ENCODE measurements around the gene MYBPC3. TPM values are rescaled to one million over a fixed set of nuclear protein-coding genes. Genes with fewer than 3 reads are reported as not detected.

The MYBPC3 gene
- polyA plus RNA-seq, 2 donors, result 0.04 to 0.08 TPM

- 74 to 83% methylated on average over 29 of the region's 29 CpGs for WGBS, 2 donors
- Histone ChIP-seq H3K4me1 (ENCODE audit: control insufficient read depth in 2 of 2, insufficient read depth in 2 of 2, low read length in 1 of 2) (peaks cover 0 to 5% of the 10 kb centered on the region in 2 donors), H3K27ac (ENCODE audit: low read depth in 2 of 2, low read length in 1 of 2) (no peak overlapping the region)
These were observed 1.1 kb downstream of the MYBPC3 start for GRCh38 chr11:47351156-47352126.

DNA sequence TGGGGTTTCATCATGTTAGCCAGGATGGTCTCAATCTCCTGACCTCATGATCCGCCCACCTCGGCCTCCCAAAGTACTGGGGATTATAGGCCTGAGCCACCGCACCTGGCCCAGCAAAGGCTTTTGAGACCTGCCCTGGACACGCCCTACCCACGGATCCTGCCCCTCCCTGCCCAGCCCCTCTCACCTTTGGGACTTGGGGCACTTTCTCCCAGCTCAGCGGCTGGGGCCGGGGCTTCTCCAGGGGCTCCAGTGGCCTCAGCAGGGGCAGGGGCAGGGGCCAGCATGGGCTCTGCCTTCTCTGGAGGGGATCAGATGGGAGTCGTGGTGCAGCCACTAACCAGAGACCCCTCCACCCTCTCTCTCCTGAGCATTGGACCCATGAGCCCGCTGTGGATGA lies 2.2 kb downstream of the MYBPC3 start:
- no peaks in the 10 kb centered on the region for H3K27me3 ChIP-seq (ENCODE audit: control insufficient read depth in 1 of 2, insufficient read depth in 2 of 2, low read length in 2 of 2)
- no peak overlapping the region for H3K27ac ChIP-seq (ENCODE audit: low read depth in 2 of 2, low read length in 1 of 2)
- H3K4me1 ChIP-seq (ENCODE audit: control insufficient read depth in 2 of 2, insufficient read depth in 2 of 2, low read length in 1 of 2), result no peaks in the 10 kb centered on the region
- no peaks in the 10 kb centered on the region for H3K36me3 ChIP-seq (ENCODE audit: control insufficient read depth in 2 of 2, insufficient read depth in 2 of 2, low read length in 1 of 2)
- no peaks in the 10 kb centered on the region for H3K9me3 ChIP-seq (ENCODE audit: control insufficient read depth in 2 of 2, insufficient read depth in 1 of 2, low read depth in 1 of 2, low read length in 1 of 2)
- WGBS, 2 donors, result 84 to 86% methylated on average over 9 of the region's 9 CpGs
- H3K4me3 ChIP-seq (ENCODE audit: low read depth in 1 of 2, low read length in 2 of 2), result no peak overlapping the region

More at GRCh38 chr11:47351156-47352126, 1.1 kb downstream of the MYBPC3 start:
- Histone ChIP-seq H3K9me3 (ENCODE audit: control insufficient read depth in 2 of 2, insufficient read depth in 1 of 2, low read depth in 1 of 2, low read length in 1 of 2) (no peaks in the 10 kb centered on the region), H3K27me3 (ENCODE audit: control insufficient read depth in 1 of 2, insufficient read depth in 2 of 2, low read length in 2 of 2) (no peaks in the 10 kb centered on the region), H3K4me3 (ENCODE audit: low read depth in 1 of 2, low read length in 2 of 2) (no peak overlapping the region), H3K36me3 (ENCODE audit: control insufficient read depth in 2 of 2, insufficient read depth in 2 of 2, low read length in 1 of 2) (no peaks in the 10 kb centered on the region)

- Histone ChIP-seq H3K27ac (ENCODE audit: low read depth in 2 of 2, low read length in 1 of 2) (no peak overlapping the region), H3K4me3 (ENCODE audit: low read depth in 1 of 2, low read length in 2 of 2) (no peak overlapping the region), H3K27me3 (ENCODE audit: control insufficient read depth in 1 of 2, insufficient read depth in 2 of 2, low read length in 2 of 2) (no peaks in the 10 kb centered on the region), H3K4me1 (ENCODE audit: control insufficient read depth in 2 of 2, insufficient read depth in 2 of 2, low read length in 1 of 2) (no peaks in the 10 kb centered on the region), H3K9me3 (ENCODE audit: control insufficient read depth in 2 of 2, insufficient read depth in 1 of 2, low read depth in 1 of 2, low read length in 1 of 2) (no peaks in the 10 kb centered on the region), H3K36me3 (ENCODE audit: control insufficient read depth in 2 of 2, insufficient read depth in 2 of 2, low read length in 1 of 2) (no peaks in the 10 kb centered on the region)
- 91 to 92% methylated on average over 21 to 23 of the region's 23 CpGs for WGBS, 2 donors
These were observed 2.9 kb downstream of the MYBPC3 start for GRCh38 chr11:47349521-47350095.

DNA sequence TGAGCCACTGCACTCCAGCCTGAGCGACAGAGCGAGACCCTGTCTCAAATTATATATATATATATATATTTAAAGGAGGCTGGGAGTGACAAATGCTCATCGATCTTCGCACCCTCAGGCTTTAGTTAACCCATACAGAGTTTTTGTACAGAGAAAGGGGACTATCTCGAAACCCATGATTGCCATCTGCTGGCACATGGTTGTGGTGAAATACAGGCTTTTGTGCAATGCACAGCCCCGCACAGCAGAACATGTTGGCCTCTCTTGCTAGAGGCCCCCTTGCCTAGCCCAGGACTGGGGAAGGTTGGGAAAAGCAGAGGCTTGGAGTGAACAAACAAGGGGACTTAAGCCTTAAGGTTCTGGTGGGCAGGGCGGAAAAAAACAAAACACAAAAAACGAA lies 3.6 kb downstream of the MYBPC3 start:
- H3K4me3 ChIP-seq (ENCODE audit: low read depth in 1 of 2, low read length in 2 of 2), result no peak overlapping the region
- H3K4me1 ChIP-seq (ENCODE audit: control insufficient read depth in 2 of 2, insufficient read depth in 2 of 2, low read length in 1 of 2), result no peaks in the 10 kb centered on the region
- no peaks in the 10 kb centered on the region for H3K9me3 ChIP-seq (ENCODE audit: control insufficient read depth in 2 of 2, insufficient read depth in 1 of 2, low read depth in 1 of 2, low read length in 1 of 2)
- WGBS, 2 donors, result 71 to 74% methylated on average over 8 of the region's 8 CpGs
- no peaks in the 10 kb centered on the region for H3K27me3 ChIP-seq (ENCODE audit: control insufficient read depth in 1 of 2, insufficient read depth in 2 of 2, low read length in 2 of 2)
- H3K36me3 ChIP-seq (ENCODE audit: control insufficient read depth in 2 of 2, insufficient read depth in 2 of 2, low read length in 1 of 2), result no peaks in the 10 kb centered on the region
- H3K27ac ChIP-seq (ENCODE audit: low read depth in 2 of 2, low read length in 1 of 2), result no peak overlapping the region

GRCh38 chr11:47348131-47348802 lies 4.2 kb downstream of the MYBPC3 start:
- Histone ChIP-seq H3K4me3 (ENCODE audit: low read depth in 1 of 2, low read length in 2 of 2) (no peak overlapping the region), H3K27ac (ENCODE audit: low read depth in 2 of 2, low read length in 1 of 2) (no peak overlapping the region)
- 78 to 82% methylated on average over 24 of the region's 24 CpGs for WGBS, 2 donors

DNA sequence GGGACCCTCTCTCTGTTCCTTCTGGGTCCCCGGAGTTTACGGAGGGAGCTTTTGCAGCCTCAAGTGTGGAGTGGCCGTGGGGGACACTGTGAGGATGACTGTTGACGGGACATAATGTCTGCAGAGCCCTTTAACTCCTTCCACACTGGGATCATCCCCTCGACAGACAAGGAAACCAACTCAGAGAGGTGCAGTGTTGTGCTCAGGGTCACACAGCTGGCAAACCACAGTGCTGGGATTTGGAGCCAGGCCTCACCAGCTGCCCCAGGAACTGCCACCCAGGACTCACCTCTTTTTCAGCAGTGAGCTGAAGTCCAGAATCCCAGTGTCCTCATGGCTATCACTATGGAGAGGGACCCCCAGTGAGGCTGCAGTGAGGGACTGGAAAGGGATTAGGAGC lies 5.4 kb downstream of the MYBPC3 start:
- Histone ChIP-seq H3K4me3 (ENCODE audit: low read depth in 1 of 2, low read length in 2 of 2) (no peak overlapping the region), H3K36me3 (ENCODE audit: control insufficient read depth in 2 of 2, insufficient read depth in 2 of 2, low read length in 1 of 2) (no peaks in the 10 kb centered on the region), H3K9me3 (ENCODE audit: control insufficient read depth in 2 of 2, insufficient read depth in 1 of 2, low read depth in 1 of 2, low read length in 1 of 2) (no peaks in the 10 kb centered on the region), H3K27ac (ENCODE audit: low read depth in 2 of 2, low read length in 1 of 2) (no peak overlapping the region), H3K4me1 (ENCODE audit: control insufficient read depth in 2 of 2, insufficient read depth in 2 of 2, low read length in 1 of 2) (no peaks in the 10 kb centered on the region), H3K27me3 (ENCODE audit: control insufficient read depth in 1 of 2, insufficient read depth in 2 of 2, low read length in 2 of 2) (no peaks in the 10 kb centered on the region)
- 68 to 75% methylated on average over 5 of the region's 5 CpGs for WGBS, 2 donors

More at GRCh38 chr11:47348131-47348802, 4.2 kb downstream of the MYBPC3 start:
- H3K36me3 ChIP-seq (ENCODE audit: control insufficient read depth in 2 of 2, insufficient read depth in 2 of 2, low read length in 1 of 2), result no peaks in the 10 kb centered on the region
- H3K4me1 ChIP-seq (ENCODE audit: control insufficient read depth in 2 of 2, insufficient read depth in 2 of 2, low read length in 1 of 2), result no peaks in the 10 kb centered on the region
- no peaks in the 10 kb centered on the region for H3K27me3 ChIP-seq (ENCODE audit: control insufficient read depth in 1 of 2, insufficient read depth in 2 of 2, low read length in 2 of 2)
- H3K9me3 ChIP-seq (ENCODE audit: control insufficient read depth in 2 of 2, insufficient read depth in 1 of 2, low read depth in 1 of 2, low read length in 1 of 2), result no peaks in the 10 kb centered on the region

- Histone ChIP-seq H3K9me3 (ENCODE audit: control insufficient read depth in 2 of 2, insufficient read depth in 1 of 2, low read depth in 1 of 2, low read length in 1 of 2) (no peaks in the 10 kb centered on the region), H3K4me1 (ENCODE audit: control insufficient read depth in 2 of 2, insufficient read depth in 2 of 2, low read length in 1 of 2) (no peaks in the 10 kb centered on the region), H3K27ac (ENCODE audit: low read depth in 2 of 2, low read length in 1 of 2) (no peak overlapping the region), H3K4me3 (ENCODE audit: low read depth in 1 of 2, low read length in 2 of 2) (no peak overlapping the region), H3K27me3 (ENCODE audit: control insufficient read depth in 1 of 2, insufficient read depth in 2 of 2, low read length in 2 of 2) (no peaks in the 10 kb centered on the region), H3K36me3 (ENCODE audit: control insufficient read depth in 2 of 2, insufficient read depth in 2 of 2, low read length in 1 of 2) (no peaks in the 10 kb centered on the region)
- WGBS, 2 donors, result 85 to 86% methylated on average over 18 of the region's 18 CpGs
These were observed 6.5 kb downstream of the MYBPC3 start for GRCh38 chr11:47345890-47346563.

- WGBS, 2 donors, result 96% methylated on average over 15 of the region's 15 CpGs
- Histone ChIP-seq H3K4me1 (ENCODE audit: control insufficient read depth in 2 of 2, insufficient read depth in 2 of 2, low read length in 1 of 2) (no peaks in the 10 kb centered on the region), H3K27me3 (ENCODE audit: control insufficient read depth in 1 of 2, insufficient read depth in 2 of 2, low read length in 2 of 2) (no peaks in the 10 kb centered on the region), H3K27ac (ENCODE audit: low read depth in 2 of 2, low read length in 1 of 2) (no peak overlapping the region), H3K9me3 (ENCODE audit: control insufficient read depth in 2 of 2, insufficient read depth in 1 of 2, low read depth in 1 of 2, low read length in 1 of 2) (no peaks in the 10 kb centered on the region), H3K4me3 (ENCODE audit: low read depth in 1 of 2, low read length in 2 of 2) (no peak overlapping the region), H3K36me3 (ENCODE audit: control insufficient read depth in 2 of 2, insufficient read depth in 2 of 2, low read length in 1 of 2) (no peaks in the 10 kb centered on the region)
These were observed 9.6 kb downstream of the MYBPC3 start for GRCh38 chr11:47342854-47343253.
